Esophagus (tissue), 2 donors: Measurements from ENCODE around the gene FGD4. TPM values are rescaled to one million over a fixed set of nuclear protein-coding genes. Genes with fewer than 3 reads are reported as not detected.

Source experiments
- H3K27ac ChIP-seq, 2 donors: one replicate each; pipeline ENCODE4 v1.5.1; 2013; ENCODE audit warnings: low read depth in 2 of 2, mild to moderate bottlenecking in 2 of 2, inconsistent platforms in 1 of 2, low read length in 1 of 2, moderate library complexity in 1 of 2
- H3K27me3 ChIP-seq, 2 donors: one replicate each; pipeline ENCODE4 v1.6.1; 2013; ENCODE audit warnings: low read length in 2 of 2, control low read depth in 1 of 2, mild to moderate bottlenecking in 1 of 2; ENCODE audit not compliant: insufficient read depth in 2 of 2, control insufficient read depth in 1 of 2
- H3K36me3 ChIP-seq, 2 donors: one replicate each; pipeline ENCODE4 v1.6.1; 2013; ENCODE audit warnings: low read length in 1 of 2; ENCODE audit not compliant: control insufficient read depth in 2 of 2, insufficient read depth in 2 of 2
- H3K4me1 ChIP-seq, 2 donors: one replicate each; pipeline ENCODE4 v1.6.1; 2013; ENCODE audit warnings: low read length in 1 of 2; ENCODE audit not compliant: control insufficient read depth in 2 of 2, insufficient read depth in 2 of 2
- H3K4me3 ChIP-seq, 2 donors: one replicate each; pipeline ENCODE4 v1.5.1; 2013; ENCODE audit warnings: low read length in 2 of 2, mild to moderate bottlenecking in 2 of 2, low read depth in 1 of 2, moderate library complexity in 1 of 2
- H3K9me3 ChIP-seq, 2 donors: one replicate each; pipeline ENCODE4 v1.6.1; 2013; ENCODE audit warnings: mild to moderate bottlenecking in 2 of 2, low read depth in 1 of 2, low read length in 1 of 2, moderate library complexity in 1 of 2; ENCODE audit not compliant: control insufficient read depth in 2 of 2, insufficient read depth in 1 of 2
- WGBS, 2 donors: extraction: QIAGEN DNeasy Blood & Tissue Kit; methylation state at CpG; one replicate each; pipeline ENCODE4 v1.1.7; 2013; 5-methylcytosine and 5-hydroxymethylcytosine counted together
- polyA plus RNA-seq, 2 donors: library from polyadenylated mRNA; stranded (reverse); fragments of 200-250 nt; gene quantifications; one replicate each; pipeline ENCODE4 v1.2.3, GENCODE V29; 2013
- donor health status: healthy with polysubstance abuse.
- donor health status: Bipolar disorder and iron deficiency.

The FGD4 gene
- polyA plus RNA-seq, 2 donors: 3.7 to 4.6 TPM

- Histone ChIP-seq H3K27me3 (no peaks in the 10 kb centered on the region), H3K4me3 (no peak overlapping the region), H3K27ac (no peak overlapping the region), H3K36me3 (no peaks in the 10 kb centered on the region), H3K4me1 (no peaks in the 10 kb centered on the region), H3K9me3 (no peaks in the 10 kb centered on the region)
- WGBS, 2 donors: 96 to 98% methylated on average over 1 of the region's 1 CpG
Observed at GRCh38 chr12:32466187-32466586, 66.8 kb downstream of the FGD4 start.

GRCh38 chr12:32466986-32467711, 67.8 kb downstream of the FGD4 start:
- WGBS, 2 donors: 52 to 55% methylated on average over 2 of the region's 2 CpGs
- Histone ChIP-seq H3K27ac (no peak overlapping the region), H3K4me3 (no peak overlapping the region), H3K4me1 (no peaks in the 10 kb centered on the region), H3K9me3 (no peaks in the 10 kb centered on the region), H3K27me3 (no peaks in the 10 kb centered on the region), H3K36me3 (no peaks in the 10 kb centered on the region)

- no peak overlapping the region for H3K4me3 ChIP-seq
- no peaks in the 10 kb centered on the region for H3K27me3 ChIP-seq
- 78% methylated on average over 10 of the region's 10 CpGs for WGBS, 2 donors
- no peaks in the 10 kb centered on the region for H3K9me3 ChIP-seq
- no peaks in the 10 kb centered on the region for H3K4me1 ChIP-seq
- H3K27ac ChIP-seq: no peak overlapping the region
- H3K36me3 ChIP-seq: no peaks in the 10 kb centered on the region
Observed at GRCh38 chr12:32467959-32468863, 68.9 kb downstream of the FGD4 start.

- 84 to 93% methylated on average over 3 of the region's 3 CpGs for WGBS, 2 donors
- Histone ChIP-seq H3K27ac (no peak overlapping the region), H3K36me3 (no peaks in the 10 kb centered on the region), H3K4me1 (no peaks in the 10 kb centered on the region), H3K4me3 (no peak overlapping the region), H3K27me3 (no peaks in the 10 kb centered on the region), H3K9me3 (no peaks in the 10 kb centered on the region)
Observed at GRCh38 chr12:32470936-32471470, 71.6 kb downstream of the FGD4 start.

GRCh38 chr12:32471591-32472001, 72.2 kb downstream of the FGD4 start:
- WGBS, 2 donors: 90 to 91% methylated on average over 1 of the region's 1 CpG

GRCh38 chr12:32475724-32476123, 76.4 kb downstream of the FGD4 start:
- Histone ChIP-seq H3K36me3 (no peaks in the 10 kb centered on the region), H3K4me1 (no peaks in the 10 kb centered on the region), H3K27me3 (no peaks in the 10 kb centered on the region), H3K9me3 (no peaks in the 10 kb centered on the region), H3K4me3 (no peak overlapping the region), H3K27ac (no peak overlapping the region)
- WGBS, 2 donors: 84 to 88% methylated on average over 1 of the region's 1 CpG

More at GRCh38 chr12:32471591-32472001, 72.2 kb downstream of the FGD4 start:
- Histone ChIP-seq H3K4me3 (no peak overlapping the region), H3K27me3 (no peaks in the 10 kb centered on the region), H3K4me1 (no peaks in the 10 kb centered on the region), H3K36me3 (no peaks in the 10 kb centered on the region), H3K9me3 (no peaks in the 10 kb centered on the region), H3K27ac (no peak overlapping the region)

- H3K9me3 ChIP-seq: no peaks in the 10 kb centered on the region
- H3K36me3 ChIP-seq: no peaks in the 10 kb centered on the region
- 86 to 89% methylated on average over 3 of the region's 3 CpGs for WGBS, 2 donors
- H3K4me3 ChIP-seq: no peak overlapping the region
- no peaks in the 10 kb centered on the region for H3K27me3 ChIP-seq
- no peaks in the 10 kb centered on the region for H3K4me1 ChIP-seq
- H3K27ac ChIP-seq: no peak overlapping the region
Observed at GRCh38 chr12:32476446-32476845, 77.1 kb downstream of the FGD4 start.

- Histone ChIP-seq H3K27ac (no peak overlapping the region), H3K4me3 (no peak overlapping the region), H3K36me3 (no peaks in the 10 kb centered on the region), H3K9me3 (no peaks in the 10 kb centered on the region), H3K4me1 (no peaks in the 10 kb centered on the region), H3K27me3 (no peaks in the 10 kb centered on the region)
- WGBS, 2 donors: 78 to 81% methylated on average over 2 of the region's 2 CpGs
Observed at GRCh38 chr12:32477714-32478113, 78.4 kb downstream of the FGD4 start.

- H3K4me3 ChIP-seq: no peak overlapping the region
Observed at GRCh38 chr12:32478166-32478565, 78.8 kb downstream of the FGD4 start.

More at GRCh38 chr12:32478166-32478565, 78.8 kb downstream of the FGD4 start:
- Histone ChIP-seq H3K9me3 (no peaks in the 10 kb centered on the region), H3K4me1 (no peaks in the 10 kb centered on the region), H3K27me3 (no peaks in the 10 kb centered on the region), H3K27ac (no peak overlapping the region), H3K36me3 (no peaks in the 10 kb centered on the region)
- 90 to 91% methylated on average over 7 of the region's 7 CpGs for WGBS, 2 donors
